Measurements from ENCODE around the gene CENATAC.
A peak's percentile ranks its signal among the peaks of the same experiment; 100 is the strongest.
"Not testable (repeated sequence)": the region's sequence is repeated elsewhere in the genome, so short reads cannot be mapped to it uniquely, and the experiment has no call there.

Gene CENATAC

GRCh38 chr11:119057000-119057769 is 59.2 kb downstream of the CENATAC start, which contains the start of gene HYOU1:
HYOU1 (minus strand) TSS chr11:119057205; CDS start chr11:119056160, 1,045 bp downstream.
- Mint-ChIP-seq H3K9me3 (no peaks in the 10 kb centered on the region), H3K4me1 (peaks cover 31% of the 10 kb centered on the region), H3K27ac (peak within 1 kb of the TSS; percentile 59 to 94 (median 90)), H3K4me3 (peak within 1 kb of the TSS; percentile 92 to 99 (median 97)), H3K27me3 (ENCODE audit: low read depth) (no peaks in the 10 kb centered on the region), H3K36me3 (ENCODE audit: low read depth) (peaks cover 34% of the 10 kb centered on the region)
- peak in 2 of 3 experiments; percentile 7 to 9 for TF ChIP-seq CTCF (IDR thresholded peaks at IDR 0.05; ENCODE audit: unreplicated experiment in 3 of 3)

- peak overlapping the region in 1 of 3 experiments; percentile 61 for H3K4me3 Mint-ChIP-seq
- peaks cover 17% of the 10 kb centered on the region for H3K36me3 Mint-ChIP-seq (ENCODE audit: low read depth)
- H3K27me3 Mint-ChIP-seq (ENCODE audit: low read depth); H3K27ac Mint-ChIP-seq; H3K9me3 Mint-ChIP-seq: not testable (repeated sequence)
- H3K4me1 Mint-ChIP-seq: peaks cover 24% of the 10 kb centered on the region
Measured at GRCh38 chr11:119059128-119059527, 61.2 kb downstream of the CENATAC start.

- Mint-ChIP-seq H3K27ac (no peak overlapping the region), H3K36me3 (ENCODE audit: low read depth) (no peaks in the 10 kb centered on the region), H3K4me1 (peaks cover 26% of the 10 kb centered on the region), H3K9me3 (no peaks in the 10 kb centered on the region), H3K4me3 (no peak overlapping the region), H3K27me3 (ENCODE audit: low read depth) (no peaks in the 10 kb centered on the region)
- TF ChIP-seq CTCF (IDR thresholded peaks at IDR 0.05; ENCODE audit: unreplicated experiment in 3 of 3): no peak
Measured at GRCh38 chr11:119061256-119061655, 63.3 kb downstream of the CENATAC start.

- Mint-ChIP-seq H3K9me3 (no peaks in the 10 kb centered on the region), H3K27ac (no peak overlapping the region), H3K27me3 (ENCODE audit: low read depth) (no peaks in the 10 kb centered on the region), H3K4me1 (peaks cover 29% of the 10 kb centered on the region), H3K4me3 (no peak overlapping the region), H3K36me3 (ENCODE audit: low read depth) (no peaks in the 10 kb centered on the region)
- no peak for TF ChIP-seq CTCF (IDR thresholded peaks at IDR 0.05; ENCODE audit: unreplicated experiment in 3 of 3)
Measured at GRCh38 chr11:119062779-119063178, 64.8 kb downstream of the CENATAC start.

GRCh38 chr11:119065369-119065768 is 67.4 kb downstream of the CENATAC start:
- peaks cover 30% of the 10 kb centered on the region for H3K4me1 Mint-ChIP-seq
- H3K27me3 Mint-ChIP-seq (ENCODE audit: low read depth): no peaks in the 10 kb centered on the region

More at GRCh38 chr11:119065369-119065768, 67.4 kb downstream of the CENATAC start:
- H3K9me3 Mint-ChIP-seq: no peaks in the 10 kb centered on the region
- TF ChIP-seq CTCF (IDR thresholded peaks at IDR 0.05; ENCODE audit: unreplicated experiment in 3 of 3): peak in 1 of 3 experiments; percentile 27
- H3K36me3 Mint-ChIP-seq (ENCODE audit: low read depth): peaks cover 11% of the 10 kb centered on the region
- H3K4me3 Mint-ChIP-seq: peak overlapping the region; percentile 8 to 79 (median 74)
- no peak overlapping the region for H3K27ac Mint-ChIP-seq

All from nephron (organoid).